AG09319 (cell line): Measurements from ENCODE around the gene CCDC197.

Source experiments
- DNase-seq: peaks from one replicate; pipeline ENCODE4 v3.0.0-alpha.2; 2010; ENCODE audit warnings: low read depth; ENCODE audit errors: extremely low read depth
- CTCF ChIP-seq: IDR thresholded peaks from 2 replicates; pipeline ENCODE4 v1.5.1; 2011; ENCODE audit warnings: low read depth, mild to moderate bottlenecking, inconsistent platforms, low read length, moderate library complexity

The CCDC197 gene

GRCh38 chr14:94058128-94058673, 61.1 kb downstream of the CCDC197 start:
- no peak for TF ChIP-seq CTCF
- DNase-seq: no peak
